HL-60 (cell line): ENCODE data around the gene COX17.

Source experiments
- CTCF ChIP-seq: IDR thresholded peaks from one replicate; pipeline ENCODE4 v1.5.1; 2011; ENCODE audit warnings: low read length, control low read depth, inconsistent platforms; ENCODE audit not compliant: insufficient read depth
- GABPA ChIP-seq: IDR thresholded peaks from 2 replicates; pipeline ENCODE4 v1.6.1; 2012; ENCODE audit warnings: low read depth
- POLR2AphosphoS5 ChIP-seq: IDR thresholded peaks from 2 replicates; pipeline ENCODE4 v1.6.1; 2012; ENCODE audit warnings: low read depth
- REST ChIP-seq: IDR thresholded peaks from 2 replicates; pipeline ENCODE4 v1.6.1; 2012; ENCODE audit warnings: low read depth; ENCODE audit not compliant: insufficient replicate concordance
- SPI1 ChIP-seq: IDR thresholded peaks from 2 replicates; pipeline ENCODE4 v1.6.1; 2012; ENCODE audit warnings: low read depth, mild to moderate bottlenecking, borderline replicate concordance

GRCh38 chr3:119700269-119700919 is 23.2 kb upstream of the COX17 start:
- no peak for TF ChIP-seq CTCF
- TF ChIP-seq SPI1, result peak; percentile 57; the same call in 1 of the 2 replicates
- no peak for TF ChIP-seq POLR2AphosphoS5
- TF ChIP-seq REST, result no peak
- TF ChIP-seq GABPA, result no peak
